ENCODE data around the gene ABCC4. TPM values are rescaled to one million over a fixed set of nuclear protein-coding genes. Genes with fewer than 3 reads are reported as not detected.

The ABCC4 gene
- total and polyA plus RNA-seq, 9 donors = 1.9 to 4.9 (median 3.2) TPM

DNA sequence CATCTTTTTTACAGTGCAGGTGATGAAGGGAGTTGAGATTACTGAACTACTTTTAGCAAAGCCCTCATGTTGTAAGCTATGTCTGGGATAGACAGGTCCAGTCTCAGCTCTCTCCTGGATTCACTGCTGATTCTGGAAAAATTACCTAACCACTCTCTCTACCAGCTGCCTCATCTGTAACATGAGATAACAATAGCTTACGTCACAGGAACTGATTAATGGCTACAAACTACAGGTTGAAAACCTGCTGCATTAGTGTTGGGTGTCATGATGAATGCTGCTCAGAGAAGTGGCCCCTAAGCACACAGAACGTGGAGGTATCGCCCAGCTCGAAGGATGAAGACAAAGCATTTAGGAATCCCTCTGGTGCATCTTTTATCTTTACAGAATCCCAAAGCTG, 277.8 kb downstream of the ABCC4 start:
- Histone ChIP-seq H3K4me3 (ENCODE audit: low read length) (no peak overlapping the region), H3K4me1 (ENCODE audit: control insufficient read depth, insufficient read depth, low read length) (no peaks in the 10 kb centered on the region), H3K27me3 (ENCODE audit: control insufficient read depth, insufficient read depth, low read length) (no peaks in the 10 kb centered on the region), H3K36me3 (ENCODE audit: control insufficient read depth, insufficient read depth, low read length) (no peaks in the 10 kb centered on the region), H3K9me3 (replicated peaks; ENCODE audit: control insufficient read depth, low read depth, low read length) (no peaks in the 10 kb centered on the region), H3K27ac (ENCODE audit: low read length) (no peak overlapping the region)
- DNase-seq = no peak
- 27% methylated on average over 2 of the region's 4 CpGs for WGBS (ENCODE audit: insufficient coverage)

DNA sequence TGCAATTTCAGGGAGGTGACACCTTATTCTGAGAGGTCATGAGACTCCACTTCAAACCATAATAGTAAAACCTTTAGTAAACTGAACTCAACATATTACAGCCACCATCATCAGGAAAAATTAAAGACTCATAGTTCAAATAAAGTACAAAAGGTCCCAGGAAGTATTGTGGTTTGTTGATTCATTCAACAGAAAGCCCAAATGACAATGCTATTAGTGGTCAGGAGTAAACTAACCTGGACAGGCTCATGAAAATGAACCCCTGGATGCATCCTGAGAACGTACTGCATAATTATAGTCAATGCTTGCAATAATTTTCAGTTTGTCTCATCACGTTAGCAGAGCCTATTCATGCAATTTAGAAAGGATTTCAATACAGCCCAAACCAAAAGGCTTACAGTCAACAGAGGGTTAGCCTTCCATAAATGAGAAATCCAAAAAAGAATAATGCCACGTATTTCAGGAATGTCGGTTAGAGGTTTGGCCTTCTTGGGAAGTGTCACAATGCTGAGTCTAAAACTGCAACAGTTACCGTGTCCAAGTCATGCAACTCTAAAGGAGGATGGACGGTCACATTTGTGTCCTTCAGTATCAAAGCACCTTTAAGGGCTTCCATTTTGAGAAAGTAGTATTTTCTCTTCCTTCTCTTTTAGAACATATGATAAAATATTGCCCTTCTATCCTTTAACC, 280.8 kb downstream of the ABCC4 start:
- Histone ChIP-seq H3K36me3 (ENCODE audit: control insufficient read depth, insufficient read depth, low read length) (no peaks in the 10 kb centered on the region), H3K4me3 (ENCODE audit: low read length) (no peak overlapping the region), H3K9me3 (replicated peaks; ENCODE audit: control insufficient read depth, low read depth, low read length) (no peaks in the 10 kb centered on the region), H3K4me1 (ENCODE audit: control insufficient read depth, insufficient read depth, low read length) (no peaks in the 10 kb centered on the region), H3K27me3 (ENCODE audit: control insufficient read depth, insufficient read depth, low read length) (no peaks in the 10 kb centered on the region), H3K27ac (ENCODE audit: low read length) (no peak overlapping the region)
- no peak for DNase-seq
- WGBS (ENCODE audit: insufficient coverage) = 92% methylated on average over 2 of the region's 6 CpGs

DNA sequence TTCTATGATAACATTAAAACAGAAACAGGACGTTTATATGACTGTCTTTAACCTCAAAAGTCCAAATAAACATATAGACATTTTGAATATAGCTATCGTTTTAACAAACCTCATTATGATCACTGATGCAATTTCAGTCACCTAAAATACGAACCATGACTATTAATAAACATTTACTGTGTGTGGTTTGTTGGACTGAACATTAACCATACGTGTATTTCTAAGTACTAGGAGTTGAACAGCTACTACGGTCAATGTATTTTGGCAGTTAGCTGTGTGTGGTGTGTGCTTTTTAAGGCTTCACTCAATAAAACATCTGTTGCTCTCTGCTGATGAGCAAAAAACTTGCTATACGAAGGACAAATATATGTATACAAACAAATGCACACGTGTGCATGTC, 281.4 kb downstream of the ABCC4 start:
- H3K9me3 ChIP-seq (replicated peaks; ENCODE audit: control insufficient read depth, low read depth, low read length) = no peaks in the 10 kb centered on the region
- no CpG with 5 or more reads among the region's 7 CpGs for WGBS (ENCODE audit: insufficient coverage)
- H3K27me3 ChIP-seq (ENCODE audit: control insufficient read depth, insufficient read depth, low read length) = no peaks in the 10 kb centered on the region
- no peaks in the 10 kb centered on the region for H3K4me1 ChIP-seq (ENCODE audit: control insufficient read depth, insufficient read depth, low read length)
- H3K27ac ChIP-seq (ENCODE audit: low read length) = no peak overlapping the region
- no peak for DNase-seq
- H3K36me3 ChIP-seq (ENCODE audit: control insufficient read depth, insufficient read depth, low read length) = no peaks in the 10 kb centered on the region
- no peak overlapping the region for H3K4me3 ChIP-seq (ENCODE audit: low read length)

DNA sequence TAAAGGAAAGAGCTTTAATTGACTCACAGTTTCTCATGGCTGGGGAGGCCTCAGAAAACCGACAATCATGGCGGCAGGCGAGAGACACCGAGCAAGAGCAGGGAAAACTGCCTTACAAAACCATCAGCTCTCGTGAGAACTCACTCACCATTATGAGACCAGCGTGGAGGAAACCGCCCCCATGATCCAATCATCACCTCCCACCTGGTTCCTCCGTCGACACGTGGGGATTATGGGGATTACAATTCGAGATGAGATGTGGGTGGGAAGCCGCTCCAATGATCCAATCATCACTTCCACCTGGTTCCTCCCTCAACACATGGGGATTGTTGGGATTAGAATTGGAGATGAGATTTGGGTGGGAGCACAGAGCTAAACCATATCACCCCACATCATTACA, 293.9 kb downstream of the ABCC4 start:
- Histone ChIP-seq H3K27ac (ENCODE audit: low read length) (no peak overlapping the region), H3K4me1 (ENCODE audit: control insufficient read depth, insufficient read depth, low read length) (peaks cover 8% of the 10 kb centered on the region), H3K36me3 (ENCODE audit: control insufficient read depth, insufficient read depth, low read length) (no peaks in the 10 kb centered on the region), H3K9me3 (replicated peaks; ENCODE audit: control insufficient read depth, low read depth, low read length) (no peaks in the 10 kb centered on the region), H3K4me3 (ENCODE audit: low read length) (no peak overlapping the region), H3K27me3 (ENCODE audit: control insufficient read depth, insufficient read depth, low read length) (peaks cover 7% of the 10 kb centered on the region)
- no peak for DNase-seq
- WGBS (ENCODE audit: insufficient coverage) = no CpG with 5 or more reads among the region's 12 CpGs

DNA sequence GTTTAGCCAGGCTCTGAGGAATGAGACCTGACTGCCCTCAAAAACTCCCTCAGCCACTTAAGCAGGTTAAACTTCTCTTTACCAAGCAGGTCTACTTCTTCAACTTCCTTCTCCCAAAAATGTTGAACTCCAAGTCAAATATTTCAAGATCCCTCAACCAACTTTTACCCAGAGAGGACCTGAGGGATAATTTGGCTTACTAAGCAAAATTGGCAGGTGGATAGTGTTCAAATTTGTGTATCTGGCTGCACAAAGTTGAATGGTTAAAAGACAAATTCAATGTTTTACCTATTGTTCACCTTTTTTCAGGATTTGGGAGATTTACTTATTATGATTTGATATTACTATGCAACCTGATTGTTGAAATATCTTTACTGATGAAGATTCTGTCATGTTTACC, 296.0 kb downstream of the ABCC4 start:
- H3K36me3 ChIP-seq (ENCODE audit: control insufficient read depth, insufficient read depth, low read length) = no peaks in the 10 kb centered on the region
- H3K9me3 ChIP-seq (replicated peaks; ENCODE audit: control insufficient read depth, low read depth, low read length) = no peaks in the 10 kb centered on the region
- peaks cover 8% of the 10 kb centered on the region for H3K4me1 ChIP-seq (ENCODE audit: control insufficient read depth, insufficient read depth, low read length)
- H3K27ac ChIP-seq (ENCODE audit: low read length) = no peak overlapping the region
- H3K27me3 ChIP-seq (ENCODE audit: control insufficient read depth, insufficient read depth, low read length) = peaks cover 14% of the 10 kb centered on the region
- no peak overlapping the region for H3K4me3 ChIP-seq (ENCODE audit: low read length)
- no peak for DNase-seq

DNA sequence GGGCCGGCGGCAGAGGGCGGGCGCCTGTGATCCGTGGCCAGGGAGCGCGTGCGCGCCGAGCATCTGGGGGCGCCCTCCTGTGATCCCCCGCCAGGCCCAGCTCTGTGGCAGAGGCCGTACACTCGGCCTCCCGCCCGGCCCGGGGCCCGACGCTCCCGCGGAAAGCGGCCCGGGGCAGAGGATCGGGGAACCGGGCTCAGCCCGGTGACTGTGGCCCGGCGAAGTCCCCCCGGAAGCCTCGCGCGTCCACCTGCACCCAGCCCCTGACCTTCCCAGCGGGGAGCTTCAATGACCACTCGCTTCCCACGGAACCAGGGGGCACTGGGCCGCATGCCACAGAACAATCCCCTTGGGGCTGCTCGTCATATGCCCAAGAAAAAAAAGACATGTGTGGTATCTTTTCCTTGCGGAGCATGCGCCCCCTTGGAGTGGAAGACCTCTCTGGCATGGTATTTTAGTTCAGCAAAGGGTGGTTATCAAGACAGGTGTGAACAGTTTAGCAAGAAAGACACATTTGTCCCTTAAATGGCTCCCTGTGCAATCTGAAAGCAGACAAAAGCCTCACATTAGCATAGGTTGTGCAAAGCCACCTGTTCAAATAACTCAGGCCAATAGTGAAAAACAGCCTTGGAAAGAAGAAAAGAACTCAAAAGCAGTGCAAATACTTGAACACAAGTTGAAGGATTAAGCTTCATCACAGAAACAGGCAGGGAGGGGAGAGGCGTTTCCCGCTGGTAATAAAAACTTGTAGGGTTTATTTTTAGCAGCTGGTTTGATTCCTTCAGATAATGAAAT, 298.0 kb downstream of the ABCC4 start:
- DNase-seq = peak; percentile 21
- Histone ChIP-seq H3K36me3 (ENCODE audit: control insufficient read depth, insufficient read depth, low read length) (no peaks in the 10 kb centered on the region), H3K27ac (ENCODE audit: low read length) (no peak overlapping the region), H3K4me3 (ENCODE audit: low read length) (peak overlapping the region; percentile 8), H3K4me1 (ENCODE audit: control insufficient read depth, insufficient read depth, low read length) (peaks cover 8% of the 10 kb centered on the region), H3K9me3 (replicated peaks; ENCODE audit: control insufficient read depth, low read depth, low read length) (no peaks in the 10 kb centered on the region), H3K27me3 (ENCODE audit: control insufficient read depth, insufficient read depth, low read length) (peaks cover 14% of the 10 kb centered on the region)
- 4% methylated on average over 41 of the region's 41 CpGs for WGBS (ENCODE audit: insufficient coverage)

DNA sequence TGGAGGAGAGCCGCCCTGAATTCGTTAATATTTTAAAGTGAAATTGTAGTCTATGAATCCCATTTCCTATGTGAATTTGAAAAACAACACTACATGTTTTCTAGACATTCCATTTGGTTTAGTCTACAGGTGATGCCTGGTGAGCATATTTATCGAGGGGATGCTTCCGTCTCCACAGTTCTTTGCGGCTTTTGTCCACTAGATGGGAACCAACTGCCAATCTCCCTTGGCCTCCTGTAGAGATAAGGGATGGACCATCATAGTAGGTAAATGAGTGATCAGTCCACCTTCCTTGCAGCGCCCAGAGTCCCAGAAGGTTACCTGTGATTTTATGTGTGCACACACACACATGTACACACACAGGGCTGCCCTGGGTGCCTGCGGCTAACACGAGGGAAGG, 299.1 kb downstream of the ABCC4 start:
- peaks cover 14% of the 10 kb centered on the region for H3K27me3 ChIP-seq (ENCODE audit: control insufficient read depth, insufficient read depth, low read length)
- 92% methylated on average over 2 of the region's 8 CpGs for WGBS (ENCODE audit: insufficient coverage)
- no peaks in the 10 kb centered on the region for H3K9me3 ChIP-seq (replicated peaks; ENCODE audit: control insufficient read depth, low read depth, low read length)
- no peaks in the 10 kb centered on the region for H3K36me3 ChIP-seq (ENCODE audit: control insufficient read depth, insufficient read depth, low read length)
- no peak for DNase-seq
- H3K4me1 ChIP-seq (ENCODE audit: control insufficient read depth, insufficient read depth, low read length) = peaks cover 8% of the 10 kb centered on the region
- H3K27ac ChIP-seq (ENCODE audit: low read length) = no peak overlapping the region
- H3K4me3 ChIP-seq (ENCODE audit: low read length) = no peak overlapping the region

DNA sequence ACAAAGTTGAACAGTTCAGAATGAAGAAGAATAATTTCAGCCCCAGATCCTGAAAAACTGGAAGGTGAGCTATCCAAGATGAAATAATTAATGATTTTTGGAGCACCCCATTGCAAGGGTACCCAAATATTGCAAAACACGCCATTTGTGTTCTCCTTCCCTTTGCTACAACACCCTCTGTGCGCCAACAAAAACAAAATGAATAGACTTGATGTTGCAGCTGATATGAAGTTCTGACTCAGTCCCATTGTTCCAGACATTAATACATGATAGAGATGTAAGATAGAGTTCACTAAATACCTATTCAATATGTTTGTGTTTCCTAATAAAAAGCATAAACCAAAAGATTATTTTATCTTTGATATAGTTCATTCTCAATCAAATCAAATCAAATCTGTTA, 301.4 kb downstream of the ABCC4 start:
- WGBS (ENCODE audit: insufficient coverage) = no CpG with 5 or more reads among the region's 2 CpGs
- Histone ChIP-seq H3K4me3 (ENCODE audit: low read length) (no peak overlapping the region), H3K4me1 (ENCODE audit: control insufficient read depth, insufficient read depth, low read length) (peaks cover 8% of the 10 kb centered on the region), H3K27ac (ENCODE audit: low read length) (no peak overlapping the region), H3K9me3 (replicated peaks; ENCODE audit: control insufficient read depth, low read depth, low read length) (no peaks in the 10 kb centered on the region), H3K36me3 (ENCODE audit: control insufficient read depth, insufficient read depth, low read length) (no peaks in the 10 kb centered on the region), H3K27me3 (ENCODE audit: control insufficient read depth, insufficient read depth, low read length) (peaks cover 14% of the 10 kb centered on the region)
- no peak for DNase-seq

DNA sequence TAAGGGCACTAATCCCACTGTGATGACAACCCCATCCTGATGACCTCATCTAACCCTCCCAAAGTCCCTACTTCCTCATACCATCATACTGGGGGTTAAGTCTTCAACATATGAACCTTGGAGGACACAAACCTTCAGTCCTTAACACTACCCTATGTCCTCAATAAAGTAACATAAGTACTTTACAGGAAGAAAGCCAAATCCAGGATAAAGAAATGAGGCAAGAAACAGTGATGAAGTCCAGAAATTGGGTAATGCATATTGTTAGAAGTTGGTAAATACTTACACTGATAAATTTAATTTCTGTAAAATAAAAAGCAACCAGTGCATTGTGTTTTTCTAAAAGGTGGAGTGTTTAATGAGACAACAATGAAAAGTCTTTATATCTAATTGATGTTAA, 304.1 kb downstream of the ABCC4 start:
- no peaks in the 10 kb centered on the region for H3K4me1 ChIP-seq (ENCODE audit: control insufficient read depth, insufficient read depth, low read length)
- DNase-seq = no peak
- H3K27ac ChIP-seq (ENCODE audit: low read length) = no peak overlapping the region
- H3K4me3 ChIP-seq (ENCODE audit: low read length) = no peak overlapping the region
- no peaks in the 10 kb centered on the region for H3K36me3 ChIP-seq (ENCODE audit: control insufficient read depth, insufficient read depth, low read length)
- H3K27me3 ChIP-seq (ENCODE audit: control insufficient read depth, insufficient read depth, low read length) = peaks cover 5% of the 10 kb centered on the region
- H3K9me3 ChIP-seq (replicated peaks; ENCODE audit: control insufficient read depth, low read depth, low read length) = no peaks in the 10 kb centered on the region

DNA sequence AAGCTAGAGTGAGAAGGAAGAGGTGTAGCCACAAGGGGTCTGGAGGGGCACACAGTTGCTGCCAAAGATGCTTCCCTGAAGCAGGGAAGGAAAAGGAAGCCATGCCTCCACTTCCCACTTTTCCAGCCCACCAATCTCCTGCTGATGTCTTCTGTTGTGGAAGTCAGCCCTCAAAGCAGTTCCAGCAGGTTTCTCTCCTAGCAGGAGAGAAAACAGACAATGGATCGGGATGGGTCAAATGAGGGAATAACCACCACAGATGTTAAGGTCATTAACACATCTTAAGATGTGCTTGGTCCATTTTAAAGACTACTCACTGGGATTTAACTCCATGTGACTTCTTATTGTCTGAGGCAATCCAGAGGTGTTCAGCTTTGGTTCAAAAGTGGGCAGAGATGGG, 304.8 kb downstream of the ABCC4 start:
- H3K4me3 ChIP-seq (ENCODE audit: low read length) = no peak overlapping the region
- H3K4me1 ChIP-seq (ENCODE audit: control insufficient read depth, insufficient read depth, low read length) = no peaks in the 10 kb centered on the region
- no CpG with 5 or more reads among the region's 1 CpG for WGBS (ENCODE audit: insufficient coverage)
- no peak for DNase-seq
- H3K27ac ChIP-seq (ENCODE audit: low read length) = no peak overlapping the region
- H3K27me3 ChIP-seq (ENCODE audit: control insufficient read depth, insufficient read depth, low read length) = no peaks in the 10 kb centered on the region
- H3K36me3 ChIP-seq (ENCODE audit: control insufficient read depth, insufficient read depth, low read length) = no peaks in the 10 kb centered on the region
- H3K9me3 ChIP-seq (replicated peaks; ENCODE audit: control insufficient read depth, low read depth, low read length) = no peaks in the 10 kb centered on the region

All from muscle of leg (tissue), 11 donors.